Testis (tissue), 3 donors: ENCODE results near the gene RUVBL2. TPM values are rescaled to one million over a fixed set of nuclear protein-coding genes. Genes with fewer than 3 reads are reported as not detected.
A peak's percentile ranks its signal among the peaks of the same experiment; 100 is the strongest.

ENCODE experiments used
- DNase-seq: peaks from one replicate; pipeline ENCODE4 v3.0.0-alpha.2; 2019
- H3K27ac ChIP-seq, 2 donors: fragments of 200-600 bp; sonication (generic); one replicate each; pipeline ENCODE4 v1.5.1; 2019
- H3K27me3 ChIP-seq: fragments of 200-600 bp; sonication (generic); one replicate; pipeline ENCODE4 v1.5.1; 2019
- H3K36me3 ChIP-seq: fragments of 200-600 bp; sonication (generic); one replicate; pipeline ENCODE4 v1.5.1; 2017; ENCODE audit warnings: low read depth; ENCODE audit errors: missing control alignments
- H3K4me1 ChIP-seq: fragments of 200-600 bp; sonication (generic); one replicate; pipeline ENCODE4 v1.5.1; 2019
- H3K4me3 ChIP-seq, 2 donors: fragments of 200-600 bp; sonication (generic); one replicate each; pipeline ENCODE4 v1.5.1; 2017 to 2019
- H3K9me3 ChIP-seq: fragments of 200-600 bp; sonication (generic); one replicate; pipeline ENCODE4 v1.5.1; 2017
- POLR2A ChIP-seq: fragments of 450-650 bp; IDR thresholded peaks from one replicate; pipeline ENCODE4 v1.6.1; 2017; ENCODE audit warnings: antibody characterized with exemption, mild to moderate bottlenecking, moderate library complexity
- WGBS, 2 donors: methylation state at CpG; one replicate each; pipeline ENCODE4 v1.1.5; 2018; 5-methylcytosine and 5-hydroxymethylcytosine counted together
- intact Hi-C: fragments of 100-400 bp; cut with DNase I; formaldehyde crosslinking; loops from one replicate; pipeline ENCODE4 v1.15.1; 2023; ENCODE audit warnings: low total_unique reads
- polyA plus RNA-seq: library from polyadenylated mRNA; stranded (reverse); fragments of 350-450 nt; fragmentation: Illumina TruSeq; extraction: RNeasy Lipid Tissue Mini Kit (QIAGEN cat#74804); gene quantifications from one replicate; pipeline ENCODE4 v1.2.3, GENCODE V29; 2014; ENCODE audit warnings: low read depth, low replicate concordance; ENCODE audit not compliant: insufficient read depth
- total RNA-seq, 2 donors: library from RNA; depleted of rRNA; stranded (reverse); fragments of >200 nt; gene quantifications; one replicate each; pipeline ENCODE4 v1.2.3, GENCODE V29; 2016
- TF ChIP-seq, protein P1 (sequence below), 3 experiments: fragments of 450-650 bp in 2 of 3; fragments of 200-600 bp in 1 of 3; sonication (generic) in 1 of 3; IDR thresholded peaks; one replicate each; pipeline ENCODE4 v1.5.1; 2016 to 2019; ENCODE audit warnings: antibody characterized with exemption in 3 of 3, mild to moderate bottlenecking in 2 of 3, moderate library complexity in 1 of 3

The RUVBL2 gene
- total and polyA plus RNA-seq, 3 donors from 2014 or later: 299 to 528 (median 395) TPM

DNA sequence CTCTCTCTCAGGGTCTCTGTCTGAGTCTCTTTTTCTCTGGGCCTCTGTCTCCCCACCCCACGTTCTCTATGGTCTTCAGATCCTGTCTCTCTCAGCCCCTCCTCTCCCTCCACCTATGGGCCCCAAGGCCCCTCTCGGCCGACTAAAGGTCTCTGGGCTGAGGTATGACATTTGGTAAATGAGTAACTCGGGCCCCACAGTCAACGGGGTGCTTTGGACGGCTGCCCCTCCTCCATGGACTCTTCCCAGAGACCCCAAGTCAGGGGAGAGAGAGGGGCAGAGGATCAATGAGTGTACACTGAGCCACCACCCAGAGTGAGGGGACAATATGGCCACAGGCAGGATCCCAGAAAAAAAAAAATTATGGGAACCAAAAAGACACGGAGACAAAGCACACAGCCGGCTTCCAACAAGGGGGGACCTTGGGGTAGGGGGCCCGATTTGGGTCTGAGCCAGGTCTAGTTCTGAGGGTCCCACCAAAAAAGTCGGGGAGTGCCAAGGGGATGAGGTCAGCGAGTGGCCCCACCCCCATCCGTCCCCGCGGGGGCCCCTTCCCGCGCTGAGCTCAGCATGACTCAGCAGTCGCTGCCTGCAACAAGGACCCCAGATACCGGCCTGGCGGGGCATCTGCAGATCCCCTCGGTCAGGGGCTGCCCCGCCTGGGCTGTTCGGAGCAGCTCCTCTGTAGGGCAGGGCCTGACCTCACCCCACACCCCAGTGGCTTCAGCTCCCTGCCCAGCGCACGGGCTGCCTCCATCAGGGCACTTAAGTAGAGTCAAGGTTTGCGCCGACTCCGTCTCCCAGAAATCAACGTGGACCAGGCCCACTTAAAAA, 30.1 kb upstream of the RUVBL2 start:
- peak overlapping the region in 1 of 2 donors; percentile 97 for H3K4me3 ChIP-seq
- H3K36me3 ChIP-seq: no peaks in the 10 kb centered on the region
- peak; percentile 76 for DNase-seq
- no peaks in the 10 kb centered on the region for H3K27me3 ChIP-seq
- intact Hi-C loops: no loop called here
- peaks cover 29% of the 10 kb centered on the region for H3K4me1 ChIP-seq
- WGBS, 2 donors: 14 to 29% methylated on average over 11 to 28 of the region's 28 CpGs
- peak overlapping the region; percentile 92 to 93 for H3K27ac ChIP-seq
- TF ChIP-seq, protein P1, sequence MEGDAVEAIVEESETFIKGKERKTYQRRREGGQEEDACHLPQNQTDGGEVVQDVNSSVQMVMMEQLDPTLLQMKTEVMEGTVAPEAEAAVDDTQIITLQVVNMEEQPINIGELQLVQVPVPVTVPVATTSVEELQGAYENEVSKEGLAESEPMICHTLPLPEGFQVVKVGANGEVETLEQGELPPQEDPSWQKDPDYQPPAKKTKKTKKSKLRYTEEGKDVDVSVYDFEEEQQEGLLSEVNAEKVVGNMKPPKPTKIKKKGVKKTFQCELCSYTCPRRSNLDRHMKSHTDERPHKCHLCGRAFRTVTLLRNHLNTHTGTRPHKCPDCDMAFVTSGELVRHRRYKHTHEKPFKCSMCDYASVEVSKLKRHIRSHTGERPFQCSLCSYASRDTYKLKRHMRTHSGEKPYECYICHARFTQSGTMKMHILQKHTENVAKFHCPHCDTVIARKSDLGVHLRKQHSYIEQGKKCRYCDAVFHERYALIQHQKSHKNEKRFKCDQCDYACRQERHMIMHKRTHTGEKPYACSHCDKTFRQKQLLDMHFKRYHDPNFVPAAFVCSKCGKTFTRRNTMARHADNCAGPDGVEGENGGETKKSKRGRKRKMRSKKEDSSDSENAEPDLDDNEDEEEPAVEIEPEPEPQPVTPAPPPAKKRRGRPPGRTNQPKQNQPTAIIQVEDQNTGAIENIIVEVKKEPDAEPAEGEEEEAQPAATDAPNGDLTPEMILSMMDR (IDR thresholded peaks at IDR 0.05): no peak
- no peak for TF ChIP-seq POLR2A
- no peaks in the 10 kb centered on the region for H3K9me3 ChIP-seq

DNA sequence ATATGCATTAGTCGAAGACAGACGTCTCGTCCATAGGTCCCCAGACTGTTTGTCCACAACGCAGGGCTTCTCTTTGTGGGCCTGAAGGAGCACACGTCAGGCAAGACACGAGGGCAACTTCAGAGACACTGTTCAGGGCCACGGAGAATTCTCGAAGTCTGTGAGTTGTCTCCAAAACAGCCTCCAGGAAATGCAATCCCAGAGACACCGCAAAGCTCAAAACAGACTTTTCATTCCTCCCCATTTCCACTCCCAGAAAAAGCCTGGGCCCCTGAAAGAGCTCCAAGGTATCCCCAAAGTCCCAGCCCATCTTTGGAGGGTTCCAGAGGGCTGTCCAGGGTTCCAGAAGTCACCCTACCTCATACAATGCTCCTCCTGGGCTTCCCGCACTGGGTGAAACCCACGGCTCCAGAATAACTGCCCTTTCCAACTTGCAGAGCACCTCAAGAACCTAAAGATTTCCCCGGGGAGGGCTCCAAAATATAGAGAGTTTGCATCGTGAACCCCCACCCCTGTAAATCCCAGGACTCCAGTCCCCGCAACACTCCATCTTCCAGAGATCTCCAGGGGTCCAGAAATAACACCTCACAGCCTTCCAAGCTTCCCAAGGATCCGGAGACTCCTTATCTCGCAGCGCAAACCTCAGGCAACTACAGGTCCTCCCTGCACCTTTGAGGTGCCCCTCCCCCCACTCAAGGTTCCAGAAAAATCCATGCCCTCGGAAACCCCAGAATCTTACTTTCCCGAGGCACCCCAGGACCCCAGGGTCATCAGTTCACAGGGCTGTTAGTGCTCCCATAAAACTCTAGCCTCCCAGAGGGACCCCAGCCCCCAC, 29.3 kb upstream of the RUVBL2 start:
- Histone ChIP-seq H3K27me3 (no peaks in the 10 kb centered on the region), H3K4me3 (peak overlapping the region; percentile 84 to 97), H3K27ac (peak overlapping the region; percentile 92 to 93), H3K9me3 (no peaks in the 10 kb centered on the region), H3K4me1 (peaks cover 29% of the 10 kb centered on the region), H3K36me3 (no peaks in the 10 kb centered on the region)
- 11 to 13% methylated on average over 10 to 18 of the region's 19 CpGs for WGBS, 2 donors
- intact Hi-C loops: no loop called here
- TF ChIP-seq, protein P1 (IDR thresholded peaks at IDR 0.05): no peak
- no peak for TF ChIP-seq POLR2A
- DNase-seq: peak; percentile 49

DNA sequence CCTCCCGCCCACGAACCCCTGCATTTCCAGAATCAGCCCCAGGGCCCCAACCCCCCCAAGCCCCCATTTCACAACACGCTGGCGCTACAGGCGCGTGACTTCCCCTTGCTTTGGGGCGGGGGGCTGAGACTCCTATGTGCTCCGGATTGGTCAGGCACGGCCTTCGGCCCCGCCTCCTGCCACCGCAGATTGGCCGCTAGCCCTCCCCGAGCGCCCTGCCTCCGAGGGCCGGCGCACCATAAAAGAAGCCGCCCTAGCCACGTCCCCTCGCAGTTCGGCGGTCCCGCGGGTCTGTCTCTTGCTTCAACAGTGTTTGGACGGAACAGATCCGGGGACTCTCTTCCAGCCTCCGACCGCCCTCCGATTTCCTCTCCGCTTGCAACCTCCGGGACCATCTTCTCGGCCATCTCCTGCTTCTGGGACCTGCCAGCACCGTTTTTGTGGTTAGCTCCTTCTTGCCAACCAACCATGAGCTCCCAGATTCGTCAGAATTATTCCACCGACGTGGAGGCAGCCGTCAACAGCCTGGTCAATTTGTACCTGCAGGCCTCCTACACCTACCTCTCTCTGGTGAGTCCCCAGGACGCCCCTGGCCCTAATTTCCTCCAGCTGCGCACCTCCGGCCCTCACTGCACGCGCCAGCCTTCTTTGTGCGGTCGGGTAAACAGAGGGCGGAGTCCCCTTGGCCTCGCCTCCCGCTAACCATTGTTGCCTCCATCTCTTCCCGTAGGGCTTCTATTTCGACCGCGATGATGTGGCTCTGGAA, 28.5 kb upstream of the RUVBL2 start, which contains the start of gene FTL:
TSS of gene FTL (plus strand) at position 270 of the 766 bp plus-strand sequence. CDS start at position 469, 199 bp downstream.
- no peaks in the 10 kb centered on the region for H3K36me3 ChIP-seq
- H3K9me3 ChIP-seq: no peaks in the 10 kb centered on the region
- 0% methylated on average over 40 to 49 of the region's 52 CpGs for WGBS, 2 donors
- peak; percentile 97 for DNase-seq
- no peaks in the 10 kb centered on the region for H3K27me3 ChIP-seq
- intact Hi-C loops: no loop called here
- H3K4me3 ChIP-seq: peak within 1 kb of the TSS; percentile 84 to 97
- peaks cover 29% of the 10 kb centered on the region for H3K4me1 ChIP-seq
- TF ChIP-seq, protein P1 (IDR thresholded peaks at IDR 0.05): peak in 1 of 3 experiments; percentile 6
- TF ChIP-seq POLR2A: peak; percentile 96
- H3K27ac ChIP-seq: peak within 1 kb of the TSS; percentile 92 to 93

DNA sequence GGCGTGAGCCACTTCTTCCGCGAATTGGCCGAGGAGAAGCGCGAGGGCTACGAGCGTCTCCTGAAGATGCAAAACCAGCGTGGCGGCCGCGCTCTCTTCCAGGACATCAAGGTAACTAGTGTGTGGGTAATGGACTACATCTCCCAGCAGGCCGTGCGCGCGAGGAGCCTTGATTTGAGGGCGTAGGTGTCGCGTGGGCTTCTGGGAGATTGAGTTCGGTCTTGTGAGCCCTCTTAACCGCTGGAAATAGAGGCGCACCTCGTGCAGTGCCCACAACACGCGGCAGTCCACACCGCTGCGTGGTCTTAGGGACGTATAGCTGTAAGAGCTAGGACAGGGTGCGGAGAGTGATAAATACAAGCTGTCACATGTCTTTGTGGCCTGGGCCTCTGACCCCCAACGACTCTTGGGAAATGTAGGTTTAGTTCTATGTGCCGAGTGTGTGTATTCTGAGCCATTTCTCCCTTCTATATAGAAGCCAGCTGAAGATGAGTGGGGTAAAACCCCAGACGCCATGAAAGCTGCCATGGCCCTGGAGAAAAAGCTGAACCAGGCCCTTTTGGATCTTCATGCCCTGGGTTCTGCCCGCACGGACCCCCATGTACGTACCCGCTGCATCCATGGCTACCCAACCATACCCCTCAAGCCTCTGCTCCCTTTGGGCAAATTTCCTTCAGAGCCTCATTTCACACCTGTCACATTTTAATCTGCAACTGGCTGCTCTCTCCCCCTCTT, 27.7 kb upstream of the RUVBL2 start:
- intact Hi-C loops: no loop called here
- no peak for TF ChIP-seq POLR2A
- TF ChIP-seq, protein P1 (IDR thresholded peaks at IDR 0.05): no peak
- whole genome bisulfite sequencing, 2 donors: 8 to 13% methylated on average over 21 to 36 of the region's 36 CpGs
- no peaks in the 10 kb centered on the region for H3K36me3 ChIP-seq
- DNase-seq: peak; percentile 97
- no peaks in the 10 kb centered on the region for H3K9me3 ChIP-seq
- peak overlapping the region; percentile 92 to 93 for H3K27ac ChIP-seq
- H3K27me3 ChIP-seq: no peaks in the 10 kb centered on the region
- H3K4me1 ChIP-seq: peaks cover 29% of the 10 kb centered on the region
- H3K4me3 ChIP-seq: peak overlapping the region; percentile 84 to 97
